HCT116 (cell line): Measurements from ENCODE around the gene CAPN10. TPM values are rescaled to one million over a fixed set of nuclear protein-coding genes. Genes with fewer than 3 reads are reported as not detected.

Source experiments
- ATAC-seq: fragments of 200-7000 bp; cut with Tn5 transposase; 2 replicates; pipeline ENCODE4 v1.9.1; 2020; ENCODE audit warnings: mild to moderate bottlenecking, moderate library complexity
- BruUV-seq: library from RNA; stranded (reverse); fragments of 400-500 nt; replicated peaks from 2 replicates; lab custom pipeline; 2021; lab: Mats Ljungman, UMichigan
- CTCF ChIA-PET: fragments of 300-600 bp; sonication (Branson Sonifier 250); formaldehyde crosslinking; loops from one replicate; lab custom pipeline; 2021; ENCODE audit warnings: antibody characterized with exemption; lab: Charles Lee
- POLR2A ChIA-PET: fragments of 300-600, 350-600 bp; sonication (Branson Sonifier 250); formaldehyde crosslinking; loops from one replicate; lab custom pipeline; 2021; ENCODE audit warnings: antibody characterized with exemption; lab: Charles Lee
- RAD21 ChIA-PET, 2 experiments: fragments of 300-600 bp; sonication (Branson Sonifier 250); formaldehyde crosslinking; loops; one replicate each; lab custom pipeline; 2023; ENCODE audit warnings: low total read pairs in 2 of 2; ENCODE audit not compliant: uncharacterized antibody in 2 of 2, unreplicated experiment in 2 of 2, low non-redundant PET in 1 of 2; lab: Charles Lee
- DNase-seq: peaks from one replicate; pipeline ENCODE4 v3.0.0-alpha.2; 2010; ENCODE audit warnings: low read depth, low spot score
- H2AFZ ChIP-seq: fragments of 200-600 bp; shearing (Covaris generic), sonication (generic); 2 replicates; pipeline ENCODE4 v1.6.1; 2017; ENCODE audit warnings: low read depth, mixed run types, mixed read lengths, antibody characterized with exemption, low read length; ENCODE audit not compliant: poor library complexity, severe bottlenecking
- H3K27ac ChIP-seq: 2 replicates; pipeline ENCODE4 v1.5.1; 2012; ENCODE audit warnings: low read depth, low read length
- H3K27me3 ChIP-seq: fragments of 200-600 bp; sonication (generic); 2 replicates; pipeline ENCODE4 v1.6.1; 2016; ENCODE audit warnings: mixed run types, low read length, mixed read lengths; ENCODE audit not compliant: insufficient read depth
- H3K36me3 ChIP-seq, 2 experiments: fragments of 200-500 bp in 1 of 2; fragments of 200-600 bp in 1 of 2; sonication (Bioruptor generic) in 1 of 2; sonication (generic) in 1 of 2; 2 replicates each; pipeline versions ENCODE4 v1.5.1 to v1.6.1; 2014 to 2016; ENCODE audit warnings: low read length in 2 of 2, inconsistent platforms in 1 of 2, mixed read lengths in 1 of 2, mixed run types in 1 of 2; ENCODE audit not compliant: insufficient read depth in 2 of 2, control insufficient read depth in 1 of 2
- H3K4me1 ChIP-seq, 2 experiments: fragments of 200-600 bp in 1 of 2; sonication (generic) in 1 of 2; 2 replicates each; pipeline versions ENCODE4 v1.5.1 to v1.6.1; 2012 to 2017; ENCODE audit warnings: low read length in 2 of 2, inconsistent platforms in 1 of 2, mild to moderate bottlenecking in 1 of 2, mixed read lengths in 1 of 2, mixed run types in 1 of 2, moderate library complexity in 1 of 2; ENCODE audit not compliant: insufficient read depth in 2 of 2, control insufficient read depth in 1 of 2
- H3K4me2 ChIP-seq: fragments of 200-600 bp; sonication (generic); 2 replicates; pipeline ENCODE4 v1.6.1; 2017; ENCODE audit warnings: mixed run types, low read length, mixed read lengths
- H3K4me3 ChIP-seq, 2 experiments: fragments of 200-600 bp in 1 of 2; sonication (generic) in 1 of 2; replicated peaks in 1 of 2; 2 replicates each; pipeline ENCODE4 v1.5.1; 2011 to 2016; ENCODE audit warnings: low read length in 2 of 2, control low read depth in 1 of 2, low read depth in 1 of 2, mild to moderate bottlenecking in 1 of 2, mixed read lengths in 1 of 2, mixed run types in 1 of 2
- H3K79me2 ChIP-seq: fragments of 200-600 bp; sonication (generic); 2 replicates; pipeline ENCODE4 v1.6.1; 2017; ENCODE audit warnings: mild to moderate bottlenecking, mixed run types, low read length, moderate library complexity, mixed read lengths; ENCODE audit not compliant: insufficient read depth
- H3K9ac ChIP-seq: fragments of 200-600 bp; sonication (generic); 2 replicates; pipeline ENCODE4 v1.6.1; 2016; ENCODE audit warnings: low read length, mixed read lengths
- H3K9me2 ChIP-seq: fragments of 200-600 bp; sonication (generic), shearing (Covaris generic); 2 replicates; pipeline ENCODE4 v1.6.1; 2017; ENCODE audit warnings: mixed run types, mild to moderate bottlenecking, moderate library complexity; ENCODE audit not compliant: insufficient read depth
- H3K9me3 ChIP-seq, 2 experiments: fragments of 200-500 bp in 1 of 2; fragments of 200-600 bp in 1 of 2; sonication (Bioruptor generic) in 1 of 2; sonication (generic) in 1 of 2; 2 replicates each; pipeline ENCODE4 v1.6.1; 2014 to 2017; ENCODE audit warnings: low read length in 2 of 2, mixed read lengths in 2 of 2, inconsistent platforms in 1 of 2, low read depth in 1 of 2, mild to moderate bottlenecking in 1 of 2, mixed run types in 1 of 2, moderate library complexity in 1 of 2; ENCODE audit not compliant: control insufficient read depth in 1 of 2, insufficient read depth in 1 of 2
- H4K20me1 ChIP-seq: fragments of 200-600 bp; sonication (generic), shearing (Covaris generic); 2 replicates; pipeline ENCODE4 v1.6.1; 2017; ENCODE audit warnings: mixed run types, mild to moderate bottlenecking, moderate library complexity; ENCODE audit not compliant: insufficient read depth
- CBX3 ChIP-seq: IDR thresholded peaks from 2 replicates; pipeline ENCODE4 v1.6.1; 2012; ENCODE audit warnings: low read depth
- CEBPB ChIP-seq: IDR thresholded peaks from 2 replicates; pipeline ENCODE4 v1.6.1; 2012; ENCODE audit warnings: low read depth
- CTCF ChIP-seq, 3 experiments: fragments of 200-600 bp in 1 of 3; sonication (generic) in 1 of 3; IDR thresholded peaks in 2 of 3; conservative IDR thresholded peaks in 1 of 3; 2 replicates each; pipeline ENCODE4 v1.5.1; 2012 to 2017; ENCODE audit warnings: low read depth in 2 of 3, low read length in 2 of 3, antibody characterized with exemption in 1 of 3, borderline replicate concordance in 1 of 3, control low read depth in 1 of 3, mild to moderate bottlenecking in 1 of 3, mixed read lengths in 1 of 3, mixed run types in 1 of 3, moderate library complexity in 1 of 3; ENCODE audit not compliant: insufficient read depth in 1 of 3
- EGR1 ChIP-seq: IDR thresholded peaks from 2 replicates; pipeline ENCODE4 v1.6.1; 2012; ENCODE audit warnings: low read depth
- ELF1 ChIP-seq: IDR thresholded peaks from 2 replicates; pipeline ENCODE4 v1.6.1; 2012; ENCODE audit warnings: low read depth, borderline replicate concordance
- EZH2 ChIP-seq: fragments of 200-600 bp; sonication (generic); IDR thresholded peaks from 2 replicates; pipeline ENCODE4 v1.6.1; 2017; ENCODE audit warnings: antibody characterized with exemption, mixed run types
- FOSL1 ChIP-seq: IDR thresholded peaks from 2 replicates; pipeline ENCODE4 v1.6.1; 2012; ENCODE audit warnings: low read depth
- JUND ChIP-seq: IDR thresholded peaks from 2 replicates; pipeline ENCODE4 v1.6.1; 2012
- POLR2AphosphoS5 ChIP-seq: IDR thresholded peaks from 2 replicates; pipeline ENCODE4 v1.6.1; 2011; ENCODE audit warnings: mild to moderate bottlenecking, low read depth, low read length, moderate library complexity
- RAD21 ChIP-seq: IDR thresholded peaks from 2 replicates; pipeline ENCODE4 v1.6.1; 2012; ENCODE audit warnings: low read depth, mild to moderate bottlenecking
- SIN3A ChIP-seq: IDR thresholded peaks from 2 replicates; pipeline ENCODE4 v1.6.1; 2012; ENCODE audit warnings: low read depth
- SP1 ChIP-seq: IDR thresholded peaks from 2 replicates; pipeline ENCODE4 v1.6.1; 2012; ENCODE audit warnings: low read depth
- SRF ChIP-seq: IDR thresholded peaks from 2 replicates; pipeline ENCODE4 v1.6.1; 2012; ENCODE audit warnings: low read depth
- TCF7L2 ChIP-seq: IDR thresholded peaks from 2 replicates; pipeline ENCODE4 v1.7.0; 2011; ENCODE audit warnings: borderline replicate concordance, inconsistent platforms; ENCODE audit not compliant: insufficient read depth, insufficient read length; ENCODE audit errors: extremely low read depth
- YY1 ChIP-seq: IDR thresholded peaks from 2 replicates; pipeline ENCODE4 v1.6.1; 2011; ENCODE audit warnings: low read length, low read depth, moderate library complexity, mild to moderate bottlenecking; ENCODE audit not compliant: insufficient replicate concordance; ENCODE audit errors: extremely low read depth
- ZFX ChIP-seq: fragments of 450-650 bp; IDR thresholded peaks from 2 replicates; pipeline ENCODE4 v1.6.1; 2017
- ZNF274 ChIP-seq: fragments of 200-500 bp; sonication (Bioruptor generic); IDR thresholded peaks from 2 replicates; pipeline ENCODE4 v1.6.1; 2014; ENCODE audit warnings: mild to moderate bottlenecking, low read depth, low read length, inconsistent platforms
- intact Hi-C: fragments of 100-400 bp; cut with micrococcal nuclease; formaldehyde crosslinking; loops from 2 replicates; pipeline ENCODE4 v1.10.0; 2022
- total RNA-seq: library from RNA; stranded (reverse); gene quantifications from one replicate; pipeline ENCODE4 v1.2.1, GENCODE V29; 2021; ENCODE audit not compliant: unreplicated experiment
- TF ChIP-seq, protein P1 (sequence below): IDR thresholded peaks from 2 replicates; pipeline ENCODE4 v1.6.1; 2012
- TF ChIP-seq, protein P2 (sequence below): IDR thresholded peaks from 2 replicates; pipeline ENCODE4 v1.6.1; 2011; ENCODE audit warnings: mild to moderate bottlenecking, low read length, moderate library complexity; ENCODE audit not compliant: insufficient replicate concordance; ENCODE audit errors: extremely low read depth

Gene CAPN10
- total RNA-seq, 1 experiment from 2014 or later = 40.7 TPM

DNA sequence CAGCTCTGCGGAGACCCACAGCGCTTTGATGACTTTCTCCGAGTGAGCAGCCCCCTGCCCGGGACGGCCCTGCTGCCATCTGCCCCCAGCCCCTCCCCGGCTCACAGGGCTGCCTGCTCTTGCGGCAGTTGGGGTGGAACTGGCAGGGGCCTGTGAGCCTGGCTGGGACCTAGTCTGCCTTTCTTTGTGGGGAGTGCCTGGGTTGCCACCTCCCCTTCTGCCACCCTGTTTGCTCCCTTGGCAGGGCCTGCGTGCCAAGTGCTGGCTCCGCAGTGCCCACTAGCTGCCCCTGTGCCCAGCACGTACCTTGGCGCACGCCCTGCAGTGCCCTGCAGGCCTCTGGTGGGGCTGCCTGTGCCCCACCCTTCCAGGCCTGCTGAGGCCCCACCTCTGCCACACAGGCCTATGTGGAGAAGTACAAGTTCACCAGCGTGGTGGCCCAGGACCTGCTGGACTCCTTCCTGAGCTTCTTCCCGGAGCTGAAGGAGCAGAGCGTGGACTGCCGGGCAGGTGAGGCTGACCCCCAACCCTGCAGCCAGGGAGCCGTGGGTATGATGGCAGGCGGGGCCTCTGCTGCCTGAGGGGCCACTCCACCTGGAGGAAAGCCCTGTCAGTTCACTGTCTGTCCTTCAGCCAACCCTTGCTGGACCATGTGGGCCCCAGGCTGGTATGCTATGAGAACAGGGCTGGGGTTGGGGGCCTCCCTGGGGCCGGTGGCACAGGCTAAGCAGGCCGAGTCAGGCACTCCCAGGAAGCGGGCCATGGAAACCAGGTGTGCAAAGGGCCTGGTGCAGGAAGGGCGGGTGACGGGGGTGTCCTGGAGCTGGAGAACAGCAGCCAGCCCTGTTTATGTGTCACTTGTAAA is 11.2 kb upstream of the CAPN10 start (continued):
- TF ChIP-seq, protein P1, sequence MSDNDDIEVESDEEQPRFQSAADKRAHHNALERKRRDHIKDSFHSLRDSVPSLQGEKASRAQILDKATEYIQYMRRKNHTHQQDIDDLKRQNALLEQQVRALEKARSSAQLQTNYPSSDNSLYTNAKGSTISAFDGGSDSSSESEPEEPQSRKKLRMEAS = no peak
- no peak for TF ChIP-seq SP1

DNA sequence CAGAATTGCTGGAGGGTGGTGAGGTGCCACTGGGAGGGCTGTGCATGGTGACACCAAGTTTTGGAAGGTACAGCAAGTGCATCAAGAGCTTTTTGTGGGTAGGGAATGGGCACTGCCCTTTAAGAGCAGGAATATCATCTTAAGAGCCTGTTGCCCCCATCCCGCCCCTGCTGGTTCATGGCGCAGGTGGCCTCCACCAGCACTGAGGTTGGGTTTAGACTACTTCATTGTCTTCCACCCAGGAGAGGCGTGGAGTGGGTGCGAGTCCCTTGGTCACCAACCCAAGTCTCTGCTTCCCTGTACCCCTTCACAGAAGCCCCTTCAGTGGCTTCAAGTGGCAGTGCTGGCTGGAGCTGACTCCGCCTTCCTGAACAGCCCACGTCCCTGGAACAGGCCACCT is 10.5 kb upstream of the CAPN10 start:
- no TSS peak for BruUV-seq
- no peak overlapping the region for H3K27ac ChIP-seq

More for the DNA sequence above, 10.5 kb upstream of the CAPN10 start:
- ChIA-PET POLR2A (no interaction called here), RAD21 (no interaction called here), CTCF (no interaction called here)
- ATAC-seq (no peak), DNase-seq (no peak)
- H3K4me2 ChIP-seq = no peak overlapping the region
- H4K20me1 ChIP-seq = no peaks in the 10 kb centered on the region
- H3K36me3 ChIP-seq = no peaks in the 10 kb centered on the region
- no peaks in the 10 kb centered on the region for H3K9me2 ChIP-seq
- TF ChIP-seq JUND (no peak), CEBPB (no peak), SP1 (no peak), ELF1 (no peak), YY1 (no peak), CTCF (IDR thresholded peaks at IDR 0.05 in 2 of 3, conservative IDR thresholded peaks at IDR 0.05 in 1 of 3; ENCODE audit: borderline replicate concordance in 1 of 3, insufficient read depth in 1 of 3, low read depth in 2 of 3, low read length in 2 of 3) (no peak), ZNF274 (no peak), CBX3 (no peak), RAD21 (no peak), POLR2AphosphoS5 (no peak), EZH2 (no peak), SRF (no peak), SIN3A (no peak), TCF7L2 (no peak), ZFX (no peak), EGR1 (no peak), FOSL1 (no peak)
- TF ChIP-seq, protein P1 = no peak
- TF ChIP-seq, protein P2, sequence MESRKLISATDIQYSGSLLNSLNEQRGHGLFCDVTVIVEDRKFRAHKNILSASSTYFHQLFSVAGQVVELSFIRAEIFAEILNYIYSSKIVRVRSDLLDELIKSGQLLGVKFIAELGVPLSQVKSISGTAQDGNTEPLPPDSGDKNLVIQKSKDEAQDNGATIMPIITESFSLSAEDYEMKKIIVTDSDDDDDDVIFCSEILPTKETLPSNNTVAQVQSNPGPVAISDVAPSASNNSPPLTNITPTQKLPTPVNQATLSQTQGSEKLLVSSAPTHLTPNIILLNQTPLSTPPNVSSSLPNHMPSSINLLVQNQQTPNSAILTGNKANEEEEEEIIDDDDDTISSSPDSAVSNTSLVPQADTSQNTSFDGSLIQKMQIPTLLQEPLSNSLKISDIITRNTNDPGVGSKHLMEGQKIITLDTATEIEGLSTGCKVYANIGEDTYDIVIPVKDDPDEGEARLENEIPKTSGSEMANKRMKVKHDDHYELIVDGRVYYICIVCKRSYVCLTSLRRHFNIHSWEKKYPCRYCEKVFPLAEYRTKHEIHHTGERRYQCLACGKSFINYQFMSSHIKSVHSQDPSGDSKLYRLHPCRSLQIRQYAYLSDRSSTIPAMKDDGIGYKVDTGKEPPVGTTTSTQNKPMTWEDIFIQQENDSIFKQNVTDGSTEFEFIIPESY = no peak
- TF ChIP-seq, all 23 proteins: peak for 0
- Histone ChIP-seq H3K79me2 (peaks cover 24% of the 10 kb centered on the region), H3K4me3 (no peak overlapping the region), H3K9me3 (no peaks in the 10 kb centered on the region), H2AFZ (no peak overlapping the region), H3K9ac (no peak overlapping the region), H3K27me3 (no peaks in the 10 kb centered on the region), H3K4me1 (peaks cover 25 to 26% of the 10 kb centered on the region in 2 experiments)
- intact Hi-C loops = no loop called here
